H1 (cell line): ENCODE results near the gene DCTN3. TPM values are rescaled to one million over a fixed set of nuclear protein-coding genes. Genes with fewer than 3 reads are reported as not detected.

Source experiments
- SIX5 ChIP-seq: IDR thresholded peaks from 2 replicates; pipeline ENCODE4 v1.6.1; 2011; ENCODE audit warnings: mild to moderate bottlenecking, low read depth, low read length
- TBP ChIP-seq: IDR thresholded peaks from 2 replicates; pipeline ENCODE4 v1.6.1; 2011; ENCODE audit warnings: low read depth, low read length, improper control_type of control experiment
- USF2 ChIP-seq: IDR thresholded peaks from 2 replicates; pipeline ENCODE4 v1.6.1; 2011; ENCODE audit warnings: low read length, improper control_type of control experiment
- polyA plus RNA-seq, 7 experiments: library from polyadenylated mRNA; depleted of rRNA in 3 of 7; stranded (reverse) in 5 of 7; unstranded in 2 of 7; fragments of >200 nt in 5 of 7; fragments of 200-250 nt in 2 of 7; gene quantifications; 1 replicate in 5 of 7; 2 replicates in 1 of 7; 4 replicates in 1 of 7; pipeline versions ENCODE4 v1.2.1 to v1.2.3, GENCODE V29; 2011 to 2013; ENCODE audit warnings: missing spikeins in 2 of 7, mixed read lengths in 2 of 7
- total RNA-seq: library from RNA; stranded (reverse); fragmentation: NEBNext Ultra II Directional; extraction: Animal tissue kit (Norgen Biotek cat#: 25700); gene quantifications from 2 replicates; pipeline ENCODE4 v1.2.1, GENCODE V29; 2021

DCTN3 gene
- total and polyA plus RNA-seq, 2 of the 8 experiments (the other 6 are each of a cell fraction or from before 2014, with no cell fraction given), result 25.6 to 39.2 TPM

GRCh38 chr9:34633166-34633565 is 12.9 kb upstream of the DCTN3 start (continued):
- no peak for TF ChIP-seq TBP
- no peak for TF ChIP-seq SIX5
- no peak for TF ChIP-seq USF2
- TF ChIP-seq, all 59 proteins: peak for 0
